ENCODE data around the gene TRIM8. TPM values are rescaled to one million over a fixed set of nuclear protein-coding genes. Genes with fewer than 3 reads are reported as not detected.
A peak's percentile ranks its signal among the peaks of the same experiment; 100 is the strongest.

TRIM8 gene
- total RNA-seq, 2 donors from 2014 or later, result 106 to 125 TPM

DNA sequence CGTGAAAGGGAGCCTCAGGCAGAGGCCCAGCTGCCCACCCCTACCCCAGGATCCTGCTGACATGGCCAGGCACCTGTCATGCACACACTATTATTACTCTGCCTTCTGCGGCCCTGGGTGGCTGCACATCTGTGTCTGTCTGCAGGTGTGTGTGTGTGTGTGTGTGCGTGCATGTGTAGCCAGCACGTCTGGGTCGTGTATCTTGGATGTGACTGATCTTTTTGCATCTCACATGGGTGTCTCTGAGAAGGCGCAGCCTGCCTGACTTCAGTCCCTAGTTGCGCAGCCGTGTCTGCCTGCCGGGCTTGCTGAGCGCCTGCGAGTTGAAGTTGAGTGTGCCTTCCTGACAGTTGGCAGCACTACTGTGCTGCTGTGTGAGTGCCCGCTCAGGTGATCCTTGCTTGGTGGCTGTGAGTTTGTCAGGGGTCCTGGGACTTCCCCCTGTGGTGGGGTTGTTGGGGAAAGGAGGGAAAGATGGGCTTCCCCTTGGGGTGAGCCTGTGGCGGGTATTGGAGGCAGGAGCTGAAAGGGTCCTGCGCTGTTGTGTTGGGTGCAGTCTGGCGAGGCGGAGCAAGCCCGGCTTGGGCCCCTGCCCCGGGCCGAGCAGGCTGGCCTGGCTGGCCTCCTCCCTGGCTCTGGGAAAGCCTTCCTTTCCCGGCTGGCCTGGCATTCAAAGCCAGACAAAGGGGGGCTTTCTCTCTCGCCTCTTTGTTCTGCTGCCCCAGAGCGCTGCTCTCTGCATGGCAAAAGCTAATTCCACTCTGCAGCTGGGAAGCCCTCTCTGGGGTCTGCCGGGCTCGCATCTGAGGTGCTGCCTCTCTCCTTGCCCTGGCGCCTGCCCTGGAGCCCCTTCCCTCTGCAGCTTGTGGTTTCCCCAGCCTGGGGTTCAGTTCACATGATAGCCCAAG, 4.9 kb downstream of the TRIM8 start:
- Histone ChIP-seq H3K36me3 (peaks cover 20% of the 10 kb centered on the region), H3K9me3 (no peaks in the 10 kb centered on the region), H3K4me3 (peak overlapping the region in 1 of 2 donors; percentile 88), H3K27ac (peak overlapping the region; percentile 98 to 100), H3K4me1 (peaks cover 0 to 79% of the 10 kb centered on the region in 2 donors), H3K27me3 (no peaks in the 10 kb centered on the region)
- DNase-seq (ENCODE audit: low spot score), result no peak
- TF ChIP-seq, protein P1, sequence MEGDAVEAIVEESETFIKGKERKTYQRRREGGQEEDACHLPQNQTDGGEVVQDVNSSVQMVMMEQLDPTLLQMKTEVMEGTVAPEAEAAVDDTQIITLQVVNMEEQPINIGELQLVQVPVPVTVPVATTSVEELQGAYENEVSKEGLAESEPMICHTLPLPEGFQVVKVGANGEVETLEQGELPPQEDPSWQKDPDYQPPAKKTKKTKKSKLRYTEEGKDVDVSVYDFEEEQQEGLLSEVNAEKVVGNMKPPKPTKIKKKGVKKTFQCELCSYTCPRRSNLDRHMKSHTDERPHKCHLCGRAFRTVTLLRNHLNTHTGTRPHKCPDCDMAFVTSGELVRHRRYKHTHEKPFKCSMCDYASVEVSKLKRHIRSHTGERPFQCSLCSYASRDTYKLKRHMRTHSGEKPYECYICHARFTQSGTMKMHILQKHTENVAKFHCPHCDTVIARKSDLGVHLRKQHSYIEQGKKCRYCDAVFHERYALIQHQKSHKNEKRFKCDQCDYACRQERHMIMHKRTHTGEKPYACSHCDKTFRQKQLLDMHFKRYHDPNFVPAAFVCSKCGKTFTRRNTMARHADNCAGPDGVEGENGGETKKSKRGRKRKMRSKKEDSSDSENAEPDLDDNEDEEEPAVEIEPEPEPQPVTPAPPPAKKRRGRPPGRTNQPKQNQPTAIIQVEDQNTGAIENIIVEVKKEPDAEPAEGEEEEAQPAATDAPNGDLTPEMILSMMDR (IDR thresholded peaks at IDR 0.05), result no peak

GRCh38 chr10:102649797-102650654, 5.7 kb downstream of the TRIM8 start:
- peaks cover 0 to 75% of the 10 kb centered on the region in 2 donors for H3K4me1 ChIP-seq
- peaks cover 27% of the 10 kb centered on the region for H3K36me3 ChIP-seq
- H3K27ac ChIP-seq, result peak overlapping the region; percentile 98 to 100
- H3K27me3 ChIP-seq, result no peaks in the 10 kb centered on the region
- TF ChIP-seq, protein P1 (IDR thresholded peaks at IDR 0.05), result no peak
- DNase-seq (ENCODE audit: low spot score), result no peak
- H3K9me3 ChIP-seq, result no peaks in the 10 kb centered on the region
- H3K4me3 ChIP-seq, result peak overlapping the region in 1 of 2 donors; percentile 88

DNA sequence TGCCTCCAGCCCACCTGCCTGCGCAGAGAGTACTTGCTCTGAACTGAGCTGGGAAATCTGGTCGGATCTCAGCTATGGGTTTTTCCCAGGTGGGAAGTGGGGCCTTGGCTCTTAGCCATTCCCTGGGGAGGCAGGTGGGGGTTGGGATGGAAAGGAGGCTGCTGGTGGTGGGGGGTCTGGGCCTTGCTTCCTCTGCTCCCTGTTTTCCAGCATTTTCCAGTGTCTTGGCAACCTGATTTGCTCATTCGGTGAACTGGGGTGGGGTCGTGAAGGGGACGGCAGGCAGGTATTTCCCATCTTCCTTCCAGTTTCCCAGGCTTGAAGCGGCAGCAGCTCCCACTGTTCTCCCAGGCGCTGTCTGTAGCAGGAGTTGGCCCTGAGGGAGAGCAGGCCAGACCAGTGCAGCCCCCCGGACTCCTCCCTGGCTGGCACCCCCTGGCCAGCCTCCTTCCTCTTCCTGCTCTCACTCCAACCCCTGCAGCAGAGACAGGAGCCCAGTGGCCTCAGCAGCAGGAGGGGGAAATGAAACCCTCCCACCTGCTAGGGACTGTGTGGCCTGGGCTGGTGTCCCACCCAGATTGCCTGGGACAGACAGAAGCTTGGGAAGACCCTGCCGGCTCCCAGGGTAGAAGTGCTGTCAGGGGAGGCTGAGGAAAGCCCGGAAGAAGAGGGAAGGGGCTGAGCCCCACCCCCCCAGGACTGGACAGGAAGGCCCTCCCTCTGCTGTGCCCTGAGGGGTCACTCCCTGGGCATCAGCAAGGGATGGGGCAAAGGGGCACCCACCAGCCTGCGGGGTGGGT, 6.6 kb downstream of the TRIM8 start:
- no peak overlapping the region for H3K4me3 ChIP-seq
- H3K27me3 ChIP-seq, result no peaks in the 10 kb centered on the region
- DNase-seq (ENCODE audit: low spot score), result no peak
- peaks cover 0 to 75% of the 10 kb centered on the region in 2 donors for H3K4me1 ChIP-seq
- TF ChIP-seq, protein P1 (IDR thresholded peaks at IDR 0.05), result no peak
- H3K36me3 ChIP-seq, result peaks cover 35% of the 10 kb centered on the region
- peak overlapping the region; percentile 98 to 100 for H3K27ac ChIP-seq
- H3K9me3 ChIP-seq, result no peaks in the 10 kb centered on the region

DNA sequence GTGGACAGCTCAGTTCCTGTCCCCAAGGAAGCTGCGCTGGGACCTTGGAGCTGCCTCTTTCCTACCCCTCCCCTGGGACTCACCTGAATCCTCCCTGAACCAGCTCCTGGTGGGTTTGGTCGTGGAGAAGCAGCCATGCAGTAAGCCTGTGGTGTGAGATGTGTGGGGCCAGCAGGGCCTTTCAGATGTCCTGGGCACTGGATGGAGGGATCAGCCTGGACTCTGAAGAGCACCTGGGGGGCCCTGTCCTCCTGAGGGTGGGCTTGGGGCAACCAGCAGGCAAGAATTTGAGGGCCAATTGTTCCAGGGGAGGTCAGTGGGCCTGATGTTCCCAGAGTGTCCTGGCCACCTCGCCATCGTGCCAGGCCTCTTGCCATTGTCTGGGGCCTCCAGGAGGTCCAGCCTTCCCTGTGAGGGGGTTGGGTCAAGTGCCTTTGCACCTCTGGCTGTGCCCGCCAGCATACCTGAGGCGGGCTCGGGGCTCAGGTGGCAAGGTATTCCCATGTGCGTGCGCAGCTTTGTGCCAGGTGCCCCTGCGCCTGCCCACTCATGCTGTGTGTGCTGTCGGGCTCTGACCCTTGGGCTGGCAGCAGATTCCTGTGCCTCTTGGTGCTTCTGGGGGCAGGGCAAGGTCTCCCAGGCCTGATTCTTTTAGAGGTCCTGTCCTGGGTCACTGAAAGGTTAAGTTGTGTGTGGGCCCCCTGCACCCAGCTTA, 7.3 kb downstream of the TRIM8 start:
- TF ChIP-seq, protein P1 (IDR thresholded peaks at IDR 0.05), result no peak
- no peak for DNase-seq (ENCODE audit: low spot score)
- H3K9me3 ChIP-seq, result no peaks in the 10 kb centered on the region
- H3K4me3 ChIP-seq, result no peak overlapping the region
- H3K27ac ChIP-seq, result peak overlapping the region; percentile 98 to 100
- H3K4me1 ChIP-seq, result peaks cover 0 to 71% of the 10 kb centered on the region in 2 donors
- peaks cover 43% of the 10 kb centered on the region for H3K36me3 ChIP-seq
- no peaks in the 10 kb centered on the region for H3K27me3 ChIP-seq

Data from right atrium auricular region (tissue), 2 donors.